Esophagus muscularis mucosa (tissue), 3 donors: Measurements from ENCODE around the gene PUDP.

Experiments used
- POLR2A ChIP-seq: fragments of 450-650 bp; IDR thresholded peaks from one replicate; pipeline ENCODE4 v1.6.1; 2017; ENCODE audit warnings: antibody characterized with exemption, moderate library complexity, mild to moderate bottlenecking, low read depth
- POLR2AphosphoS5 ChIP-seq, 2 donors: sonication (generic); formaldehyde crosslinking; IDR thresholded peaks; one replicate each; pipeline ENCODE4 v1.6.1; 2017; ENCODE audit warnings: antibody characterized with exemption in 2 of 2
- TF ChIP-seq, protein P1 (sequence below), 3 experiments: fragments of 200-600 bp in 2 of 3; fragments of 450-650 bp in 1 of 3; sonication (generic) in 2 of 3; IDR thresholded peaks; one replicate each; pipeline ENCODE4 v1.5.1; 2017 to 2019; ENCODE audit warnings: antibody characterized with exemption in 3 of 3, mild to moderate bottlenecking in 2 of 3, moderate library complexity in 1 of 3

DNA sequence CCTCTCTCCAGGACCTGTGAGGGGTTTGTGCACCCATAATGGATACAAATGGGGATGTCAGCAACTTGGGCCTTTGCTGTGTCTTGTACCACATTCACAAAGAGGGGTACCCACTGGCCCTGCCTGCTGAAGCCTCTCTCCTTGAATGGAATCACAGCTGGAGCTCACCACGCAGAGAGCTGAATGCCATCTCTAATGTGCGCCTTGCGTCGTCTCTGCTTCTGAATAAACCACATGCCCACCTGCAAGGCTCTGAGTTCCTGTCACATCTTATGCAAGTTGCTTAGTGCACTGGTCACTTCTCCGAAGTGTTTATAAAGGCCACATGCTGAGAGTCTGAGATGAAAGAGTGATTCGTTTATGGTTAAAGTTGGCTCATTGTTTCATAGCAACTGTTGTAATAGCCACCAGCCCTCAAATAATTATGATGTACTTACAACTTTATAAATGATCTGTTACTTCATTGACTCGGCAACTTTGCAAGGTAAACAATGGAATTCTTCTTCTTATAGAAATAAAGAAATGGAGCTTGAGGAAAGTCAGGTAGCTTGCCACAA, 6.2 kb upstream of the PUDP start:
- TF ChIP-seq, protein P1, sequence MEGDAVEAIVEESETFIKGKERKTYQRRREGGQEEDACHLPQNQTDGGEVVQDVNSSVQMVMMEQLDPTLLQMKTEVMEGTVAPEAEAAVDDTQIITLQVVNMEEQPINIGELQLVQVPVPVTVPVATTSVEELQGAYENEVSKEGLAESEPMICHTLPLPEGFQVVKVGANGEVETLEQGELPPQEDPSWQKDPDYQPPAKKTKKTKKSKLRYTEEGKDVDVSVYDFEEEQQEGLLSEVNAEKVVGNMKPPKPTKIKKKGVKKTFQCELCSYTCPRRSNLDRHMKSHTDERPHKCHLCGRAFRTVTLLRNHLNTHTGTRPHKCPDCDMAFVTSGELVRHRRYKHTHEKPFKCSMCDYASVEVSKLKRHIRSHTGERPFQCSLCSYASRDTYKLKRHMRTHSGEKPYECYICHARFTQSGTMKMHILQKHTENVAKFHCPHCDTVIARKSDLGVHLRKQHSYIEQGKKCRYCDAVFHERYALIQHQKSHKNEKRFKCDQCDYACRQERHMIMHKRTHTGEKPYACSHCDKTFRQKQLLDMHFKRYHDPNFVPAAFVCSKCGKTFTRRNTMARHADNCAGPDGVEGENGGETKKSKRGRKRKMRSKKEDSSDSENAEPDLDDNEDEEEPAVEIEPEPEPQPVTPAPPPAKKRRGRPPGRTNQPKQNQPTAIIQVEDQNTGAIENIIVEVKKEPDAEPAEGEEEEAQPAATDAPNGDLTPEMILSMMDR (IDR thresholded peaks at IDR 0.05): no peak
- TF ChIP-seq POLR2A (no peak), POLR2AphosphoS5 (IDR thresholded peaks at IDR 0.05) (no peak)
